GM12875 (cell line): ENCODE measurements around the gene FBXW11.

Experiments
- H3K4me3 ChIP-seq: one replicate; pipeline ENCODE4 v1.5.1; 2011; ENCODE audit warnings: low read depth, low read length, control low read depth
- TF ChIP-seq, protein P1 (sequence below): IDR thresholded peaks from 2 replicates; pipeline ENCODE4 v1.5.1; 2011; ENCODE audit warnings: low read depth, mild to moderate bottlenecking, control low read depth, inconsistent platforms, low read length, moderate library complexity, borderline replicate concordance; ENCODE audit not compliant: insufficient read depth

FBXW11 gene

DNA sequence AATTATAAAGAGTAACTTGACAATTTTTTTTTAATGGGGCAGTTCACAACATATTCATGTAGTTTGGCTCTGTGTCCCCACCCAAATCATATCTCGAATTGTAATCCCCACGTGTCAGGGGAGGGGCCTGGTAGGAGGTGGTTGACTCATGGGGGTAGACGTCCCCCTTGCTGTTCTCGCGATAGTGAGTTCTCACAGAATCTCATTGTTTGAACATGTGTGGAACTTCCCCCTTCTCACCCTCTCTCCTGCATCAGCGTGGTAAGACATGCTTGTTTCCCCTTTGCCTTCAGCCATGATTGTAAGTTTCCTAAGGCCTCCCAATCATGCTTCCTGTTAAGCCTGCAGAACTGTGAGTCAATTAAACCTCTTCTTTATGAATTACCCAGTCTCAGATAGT lies 40.7 kb downstream of the FBXW11 start:
- H3K4me3 ChIP-seq = no peak overlapping the region
- TF ChIP-seq, protein P1, sequence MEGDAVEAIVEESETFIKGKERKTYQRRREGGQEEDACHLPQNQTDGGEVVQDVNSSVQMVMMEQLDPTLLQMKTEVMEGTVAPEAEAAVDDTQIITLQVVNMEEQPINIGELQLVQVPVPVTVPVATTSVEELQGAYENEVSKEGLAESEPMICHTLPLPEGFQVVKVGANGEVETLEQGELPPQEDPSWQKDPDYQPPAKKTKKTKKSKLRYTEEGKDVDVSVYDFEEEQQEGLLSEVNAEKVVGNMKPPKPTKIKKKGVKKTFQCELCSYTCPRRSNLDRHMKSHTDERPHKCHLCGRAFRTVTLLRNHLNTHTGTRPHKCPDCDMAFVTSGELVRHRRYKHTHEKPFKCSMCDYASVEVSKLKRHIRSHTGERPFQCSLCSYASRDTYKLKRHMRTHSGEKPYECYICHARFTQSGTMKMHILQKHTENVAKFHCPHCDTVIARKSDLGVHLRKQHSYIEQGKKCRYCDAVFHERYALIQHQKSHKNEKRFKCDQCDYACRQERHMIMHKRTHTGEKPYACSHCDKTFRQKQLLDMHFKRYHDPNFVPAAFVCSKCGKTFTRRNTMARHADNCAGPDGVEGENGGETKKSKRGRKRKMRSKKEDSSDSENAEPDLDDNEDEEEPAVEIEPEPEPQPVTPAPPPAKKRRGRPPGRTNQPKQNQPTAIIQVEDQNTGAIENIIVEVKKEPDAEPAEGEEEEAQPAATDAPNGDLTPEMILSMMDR = no peak

DNA sequence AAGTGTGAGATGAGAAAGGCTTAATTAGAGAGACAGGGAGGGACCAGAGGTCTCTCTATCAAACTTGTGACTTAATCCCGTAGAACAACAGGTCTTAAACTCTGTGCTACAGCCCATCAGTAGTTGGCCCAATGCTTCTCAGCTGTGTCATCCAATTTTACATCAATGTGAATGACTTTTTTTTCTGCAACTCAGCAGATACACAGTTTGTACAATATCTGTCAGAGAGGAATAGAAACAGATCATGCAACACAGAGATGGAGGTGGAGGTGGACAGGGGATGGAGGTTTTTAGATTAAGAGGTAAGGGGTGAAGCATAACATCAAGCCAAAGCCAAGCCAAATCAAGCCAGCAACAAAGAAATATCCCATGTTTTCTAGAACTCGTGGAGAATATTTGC lies 43.0 kb downstream of the FBXW11 start:
- TF ChIP-seq, protein P1 = no peak
- no peak overlapping the region for H3K4me3 ChIP-seq

DNA sequence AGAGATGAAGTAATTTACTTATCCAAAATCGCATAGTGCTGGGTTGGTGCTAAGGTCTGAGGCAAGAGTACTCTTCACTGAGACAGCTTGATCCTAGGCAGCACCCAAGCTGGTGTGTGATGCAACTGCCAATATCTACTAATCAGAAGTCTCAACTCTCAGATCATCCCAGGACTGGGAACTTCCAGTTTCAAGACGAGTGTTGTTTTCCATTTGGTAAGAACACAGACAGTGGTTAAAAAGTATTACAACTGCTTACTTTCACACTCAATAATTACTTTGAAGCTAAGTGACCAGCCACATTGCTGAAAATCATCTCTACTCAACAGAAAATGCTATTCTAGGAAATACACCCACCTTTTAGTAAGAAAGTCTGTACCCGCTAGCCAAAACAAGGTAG lies 45.3 kb downstream of the FBXW11 start:
- no peak overlapping the region for H3K4me3 ChIP-seq
- TF ChIP-seq, protein P1 = no peak

DNA sequence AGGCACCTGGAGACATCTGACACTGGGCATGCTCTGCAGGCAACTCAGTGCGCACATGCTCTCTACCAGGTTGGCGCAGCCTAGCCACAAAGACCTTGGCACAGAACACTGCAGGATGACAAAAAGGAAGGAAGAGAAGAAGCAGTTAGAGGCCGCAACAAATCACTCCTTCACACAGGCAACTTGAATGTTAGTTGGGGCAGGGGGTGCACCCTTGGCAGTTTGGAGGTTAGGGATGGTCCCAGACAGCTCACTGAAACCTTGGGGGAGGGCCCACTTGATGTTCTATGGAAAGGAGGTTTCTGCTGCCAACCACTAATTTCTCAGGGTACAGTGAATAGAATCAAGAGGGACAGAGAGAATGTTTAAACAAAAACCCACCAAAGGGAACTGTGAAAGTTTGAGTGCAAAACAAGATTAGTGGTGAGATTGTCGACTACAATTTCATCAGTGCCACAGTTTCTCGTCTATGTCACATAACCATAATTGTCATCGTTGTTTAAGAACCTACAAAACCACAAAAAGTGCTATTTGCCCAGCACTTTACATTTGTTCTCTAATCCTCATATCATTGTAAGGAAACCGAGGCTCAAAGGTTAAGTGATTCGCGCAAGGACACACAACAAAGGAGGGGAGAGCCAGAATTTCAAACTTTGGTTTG lies 48.7 kb downstream of the FBXW11 start:
- H3K4me3 ChIP-seq = no peak overlapping the region
- TF ChIP-seq, protein P1 = no peak

DNA sequence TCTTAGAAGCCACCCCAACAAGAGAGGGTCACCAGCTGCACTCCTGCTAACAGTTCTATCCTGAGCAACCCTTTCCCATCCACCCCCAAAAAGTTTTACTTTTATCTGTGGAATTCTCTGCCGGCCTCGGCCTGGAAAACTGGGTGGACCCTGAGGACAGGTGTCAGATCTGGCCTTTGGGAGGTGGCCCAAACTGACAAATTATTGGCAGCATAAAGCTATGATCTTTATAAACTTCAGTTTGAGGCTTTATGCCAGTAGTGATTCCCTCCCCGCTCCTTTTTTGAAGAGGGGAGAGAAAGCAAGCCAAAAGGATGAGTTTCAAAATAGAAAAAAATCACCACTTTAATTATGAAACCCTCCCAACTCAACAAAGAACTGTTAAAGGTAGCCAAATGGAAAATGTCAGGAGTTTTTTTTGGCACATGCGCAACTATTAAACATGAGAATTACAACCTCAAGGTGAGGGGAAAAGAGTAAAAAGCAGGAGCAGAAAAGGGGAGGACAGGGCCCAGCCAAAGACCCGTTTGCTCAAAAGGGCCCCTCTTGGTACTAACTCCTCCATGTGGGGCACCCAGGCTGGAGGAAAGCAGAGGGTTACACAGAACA lies 49.4 kb downstream of the FBXW11 start:
- no peak overlapping the region for H3K4me3 ChIP-seq
- TF ChIP-seq, protein P1 = no peak

DNA sequence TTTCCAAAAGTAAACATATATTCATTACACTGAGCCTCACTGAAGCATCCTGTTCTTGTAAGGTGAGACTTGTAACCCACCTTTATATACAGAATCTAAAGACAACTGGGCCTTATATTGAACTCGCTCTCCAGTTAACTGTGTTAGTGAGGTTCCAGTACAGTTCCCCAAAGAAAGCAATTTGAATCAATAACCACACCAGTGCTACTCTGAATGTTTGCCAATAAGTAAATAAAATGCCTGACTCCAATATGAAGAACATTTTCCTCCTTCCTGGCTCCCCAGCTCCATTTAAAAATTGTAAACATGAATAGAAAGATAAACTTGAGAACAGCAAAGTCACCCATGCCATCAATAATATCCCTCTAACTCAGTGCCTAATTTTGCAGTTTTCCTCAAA lies 50.1 kb downstream of the FBXW11 start:
- H3K4me3 ChIP-seq = no peak overlapping the region
- TF ChIP-seq, protein P1 = no peak

DNA sequence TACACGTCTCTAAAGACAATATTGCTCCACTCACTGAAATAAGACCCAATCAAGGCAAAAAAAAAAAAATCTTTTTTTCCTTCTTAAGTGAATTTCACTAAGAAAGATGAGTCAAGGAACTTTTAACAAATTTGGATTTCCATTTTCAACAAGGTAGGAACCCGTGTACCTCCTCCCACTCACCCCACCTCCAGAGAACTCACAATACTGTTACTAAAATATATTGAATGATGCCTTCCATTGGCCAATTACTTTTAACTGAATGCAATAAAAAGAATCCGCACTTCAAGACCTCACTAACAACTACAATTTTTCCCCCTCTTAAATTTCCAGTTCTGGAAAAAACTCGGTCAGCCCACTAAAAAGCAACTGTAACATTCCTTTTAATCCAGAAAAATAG lies 50.7 kb downstream of the FBXW11 start:
- no peak overlapping the region for H3K4me3 ChIP-seq

More for the DNA sequence above, 50.7 kb downstream of the FBXW11 start:
- TF ChIP-seq, protein P1 = no peak
